HG03097 (cell line): Measurements from ENCODE around the gene VSTM2L.

Experiments
- ATAC-seq: cut with Tn5 transposase; IDR thresholded peaks from one replicate; pipeline ENCODE4 v1.9.1; 2021; ENCODE audit not compliant: unreplicated experiment, low FRiP score

Gene VSTM2L

GRCh38 chr20:37898233-37899104 is 4.5 kb upstream of the VSTM2L start:
- ATAC-seq = no peak

GRCh38 chr20:37899105-37900045 is 3.6 kb upstream of the VSTM2L start:
- no peak for ATAC-seq

- no peak for ATAC-seq
Observed at GRCh38 chr20:37901240-37901639, 1.7 kb upstream of the VSTM2L start.

GRCh38 chr20:37901654-37902503 is 1.0 kb upstream of the VSTM2L start:
- ATAC-seq = no peak

- ATAC-seq = no peak
Observed at GRCh38 chr20:37903317-37904007, 535 bp downstream of the VSTM2L start.

GRCh38 chr20:37904008-37904642 is 1.2 kb downstream of the VSTM2L start:
- ATAC-seq = no peak

- no peak for ATAC-seq
Observed at GRCh38 chr20:37904845-37905373, 2.0 kb downstream of the VSTM2L start.

- ATAC-seq = no peak
Observed at GRCh38 chr20:37905671-37906613, 3.0 kb downstream of the VSTM2L start.

GRCh38 chr20:37907330-37907676 is 4.4 kb downstream of the VSTM2L start:
- no peak for ATAC-seq

GRCh38 chr20:37907677-37908401 is 4.9 kb downstream of the VSTM2L start:
- ATAC-seq = no peak

- no peak for ATAC-seq
Observed at GRCh38 chr20:37911261-37911660, 8.3 kb downstream of the VSTM2L start.

- no peak for ATAC-seq
Observed at GRCh38 chr20:37911838-37912281, 8.9 kb downstream of the VSTM2L start.

- ATAC-seq = no peak
Observed at GRCh38 chr20:37912874-37913273, 9.9 kb downstream of the VSTM2L start.

- no peak for ATAC-seq
Observed at GRCh38 chr20:37913567-37914366, 10.8 kb downstream of the VSTM2L start.

GRCh38 chr20:37914367-37914671 is 11.4 kb downstream of the VSTM2L start:
- ATAC-seq = no peak

GRCh38 chr20:37914672-37915433 is 11.9 kb downstream of the VSTM2L start:
- ATAC-seq = no peak
